Left hindlimb (tissue), 1 donor: Measurements from ENCODE around the gene GPAT2.
"Not testable (repeated sequence)": the region's sequence is repeated elsewhere in the genome, so short reads cannot be mapped to it uniquely, and the experiment has no call there.

Experiments used
- DNase-seq: peaks from one replicate; pipeline ENCODE4 v3.0.0-alpha.2; 2018

GPAT2 gene

GRCh38 chr2:96034792-96035191, at the start of gene GPAT2:
GPAT2 (minus strand) TSS chr2:96034916; CDS start chr2:96032359, 2,557 bp downstream.
- DNase-seq, result not testable (repeated sequence)

- no peak for DNase-seq
These were observed 49.5 kb upstream of the GPAT2 start for GRCh38 chr2:96083989-96084857.

- no peak for DNase-seq
These were observed 48.6 kb upstream of the GPAT2 start for GRCh38 chr2:96083064-96083939.

GRCh38 chr2:96082211-96083063, 47.7 kb upstream of the GPAT2 start:
- DNase-seq, result no peak

GRCh38 chr2:96081042-96081441, 46.3 kb upstream of the GPAT2 start:
- no peak for DNase-seq

GRCh38 chr2:96075199-96075771, 40.6 kb upstream of the GPAT2 start:
- no peak for DNase-seq

GRCh38 chr2:96074156-96074555, 39.4 kb upstream of the GPAT2 start:
- DNase-seq, result no peak

- no peak for DNase-seq
These were observed 38.6 kb upstream of the GPAT2 start for GRCh38 chr2:96073170-96073775.

GRCh38 chr2:96072746-96073145, 38.0 kb upstream of the GPAT2 start:
- DNase-seq, result no peak

- not testable (repeated sequence) for DNase-seq
These were observed 37.3 kb upstream of the GPAT2 start for GRCh38 chr2:96071977-96072491.

GRCh38 chr2:96071087-96071976, 36.6 kb upstream of the GPAT2 start:
- not testable (repeated sequence) for DNase-seq

- DNase-seq, result not testable (repeated sequence)
These were observed 35.6 kb upstream of the GPAT2 start for GRCh38 chr2:96070351-96070750.

- DNase-seq, result not testable (repeated sequence)
These were observed 35.2 kb upstream of the GPAT2 start for GRCh38 chr2:96069878-96070277.

GRCh38 chr2:96067902-96068581, 33.3 kb upstream of the GPAT2 start:
- DNase-seq, result not testable (repeated sequence)

GRCh38 chr2:96067098-96067660, 32.5 kb upstream of the GPAT2 start:
- not testable (repeated sequence) for DNase-seq

- DNase-seq, result not testable (repeated sequence)
These were observed 31.8 kb upstream of the GPAT2 start for GRCh38 chr2:96066511-96066910.

- DNase-seq, result not testable (repeated sequence)
These were observed 31.2 kb upstream of the GPAT2 start for GRCh38 chr2:96065954-96066353.

- no peak for DNase-seq
These were observed 30.7 kb upstream of the GPAT2 start for GRCh38 chr2:96065381-96065930.

- DNase-seq, result not testable (repeated sequence)
These were observed 30.0 kb upstream of the GPAT2 start for GRCh38 chr2:96064760-96065159.
